ENCODE results near the gene ZMYND11. TPM values are rescaled to one million over a fixed set of nuclear protein-coding genes. Genes with fewer than 3 reads are reported as not detected.

ZMYND11 gene
- total and polyA plus RNA-seq, 4 donors, result 29.5 to 78.3 (median 43.2) TPM

DNA sequence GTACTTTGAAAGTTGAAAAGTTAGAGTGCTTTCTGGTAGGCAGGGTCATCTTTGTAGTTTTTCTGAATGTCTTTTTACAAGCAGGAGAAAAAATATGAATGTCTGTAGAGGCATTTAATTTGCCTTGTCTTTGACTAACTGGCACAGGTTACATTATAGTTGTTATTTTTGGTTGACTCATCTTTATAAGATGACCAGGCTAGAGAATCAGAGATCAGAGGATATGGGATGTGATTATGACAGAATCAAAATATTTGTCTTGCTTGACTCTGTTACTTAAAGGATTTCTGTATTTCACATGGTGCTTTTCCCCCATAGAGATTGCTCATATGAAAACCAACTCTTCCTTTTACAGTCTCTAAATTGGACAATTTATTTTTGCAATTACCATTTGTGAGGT, 2.4 kb downstream of the ZMYND11 start:
- DNase-seq, result no peak
- H3K36me3 ChIP-seq (ENCODE audit: control insufficient read depth in 4 of 4, insufficient read depth in 4 of 4, low read length in 4 of 4), result no peaks in the 10 kb centered on the region
- no peaks in the 10 kb centered on the region for H3K27me3 ChIP-seq (ENCODE audit: control insufficient read depth in 3 of 3, insufficient read depth in 3 of 3, low read length in 2 of 3)
- peaks cover 0 to 35% (median 11%) of the 10 kb centered on the region in 5 donors for H3K4me1 ChIP-seq (ENCODE audit: control insufficient read depth in 5 of 5, insufficient read depth in 5 of 5, low read length in 5 of 5)
- no peak for ATAC-seq (ENCODE audit: insufficient read depth, low FRiP score)
- TF ChIP-seq, protein P1, sequence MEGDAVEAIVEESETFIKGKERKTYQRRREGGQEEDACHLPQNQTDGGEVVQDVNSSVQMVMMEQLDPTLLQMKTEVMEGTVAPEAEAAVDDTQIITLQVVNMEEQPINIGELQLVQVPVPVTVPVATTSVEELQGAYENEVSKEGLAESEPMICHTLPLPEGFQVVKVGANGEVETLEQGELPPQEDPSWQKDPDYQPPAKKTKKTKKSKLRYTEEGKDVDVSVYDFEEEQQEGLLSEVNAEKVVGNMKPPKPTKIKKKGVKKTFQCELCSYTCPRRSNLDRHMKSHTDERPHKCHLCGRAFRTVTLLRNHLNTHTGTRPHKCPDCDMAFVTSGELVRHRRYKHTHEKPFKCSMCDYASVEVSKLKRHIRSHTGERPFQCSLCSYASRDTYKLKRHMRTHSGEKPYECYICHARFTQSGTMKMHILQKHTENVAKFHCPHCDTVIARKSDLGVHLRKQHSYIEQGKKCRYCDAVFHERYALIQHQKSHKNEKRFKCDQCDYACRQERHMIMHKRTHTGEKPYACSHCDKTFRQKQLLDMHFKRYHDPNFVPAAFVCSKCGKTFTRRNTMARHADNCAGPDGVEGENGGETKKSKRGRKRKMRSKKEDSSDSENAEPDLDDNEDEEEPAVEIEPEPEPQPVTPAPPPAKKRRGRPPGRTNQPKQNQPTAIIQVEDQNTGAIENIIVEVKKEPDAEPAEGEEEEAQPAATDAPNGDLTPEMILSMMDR (IDR thresholded peaks at IDR 0.05; ENCODE audit: control extremely low read depth, extremely low read depth), result no peak
- H3K9me3 ChIP-seq (ENCODE audit: control insufficient read depth in 4 of 4, insufficient read depth in 3 of 4, low read length in 3 of 4), result no peaks in the 10 kb centered on the region
- no peak overlapping the region for H3K27ac ChIP-seq (ENCODE audit: low read depth in 1 of 2, low read length in 1 of 2)
- no peak overlapping the region for H3K4me3 ChIP-seq
- H3K9ac ChIP-seq (ENCODE audit: insufficient read depth in 1 of 2, low read length in 2 of 2), result no peak overlapping the region

DNA sequence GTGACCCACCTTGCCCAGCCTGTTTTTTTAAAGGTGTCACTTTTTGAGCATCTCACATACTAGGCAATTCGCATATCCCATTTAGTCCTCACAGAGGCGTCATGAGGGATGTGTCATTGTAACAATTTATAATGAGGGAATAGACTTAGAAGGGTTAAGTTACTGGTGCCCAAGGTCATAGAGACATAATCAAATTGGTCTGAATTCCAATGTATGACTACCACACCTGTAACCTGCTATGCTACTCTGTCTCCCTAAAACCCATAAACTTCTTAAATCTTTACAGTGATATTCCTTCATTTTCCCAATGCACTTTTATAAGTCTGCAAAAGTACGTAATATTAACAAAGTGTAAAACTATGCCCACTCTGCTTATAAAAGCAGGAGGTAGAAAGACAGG, 7.1 kb downstream of the ZMYND11 start:
- Histone ChIP-seq H3K4me1 (ENCODE audit: control insufficient read depth in 5 of 5, insufficient read depth in 5 of 5, low read length in 5 of 5) (peaks cover 0 to 11% (median 0%) of the 10 kb centered on the region in 5 donors), H3K27ac (ENCODE audit: low read depth in 1 of 2, low read length in 1 of 2) (no peak overlapping the region), H3K27me3 (ENCODE audit: control insufficient read depth in 3 of 3, insufficient read depth in 3 of 3, low read length in 2 of 3) (no peaks in the 10 kb centered on the region), H3K9ac (ENCODE audit: insufficient read depth in 1 of 2, low read length in 2 of 2) (no peak overlapping the region), H3K9me3 (ENCODE audit: control insufficient read depth in 4 of 4, insufficient read depth in 3 of 4, low read length in 3 of 4) (peaks cover 0 to 2% (median 0%) of the 10 kb centered on the region in 4 donors), H3K36me3 (ENCODE audit: control insufficient read depth in 4 of 4, insufficient read depth in 4 of 4, low read length in 4 of 4) (no peaks in the 10 kb centered on the region), H3K4me3 (no peak overlapping the region)
- 92 to 93% methylated on average over 3 of the region's 3 CpGs for WGBS, 2 donors
- TF ChIP-seq, protein P1 (IDR thresholded peaks at IDR 0.05; ENCODE audit: control extremely low read depth, extremely low read depth), result no peak
- ATAC-seq (ENCODE audit: insufficient read depth, low FRiP score) (no peak), DNase-seq (no peak)

DNA sequence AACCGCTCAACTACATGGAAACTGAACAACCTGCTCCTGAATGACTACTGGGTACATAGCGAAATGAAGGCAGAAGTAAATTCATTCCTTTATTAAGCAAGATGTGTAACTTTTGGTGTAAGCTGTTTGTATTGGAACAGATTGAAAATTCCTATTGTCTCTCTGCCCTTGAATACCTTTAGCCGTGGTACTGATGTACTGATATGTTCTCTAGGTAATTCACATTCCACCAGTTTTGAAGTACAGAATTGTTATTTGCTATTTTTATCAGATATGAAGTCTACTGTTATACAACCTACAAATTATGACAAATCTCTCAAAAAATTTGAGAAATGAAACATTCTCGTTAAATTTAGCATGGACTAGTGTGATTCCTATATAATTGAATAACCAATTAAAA, 17.7 kb downstream of the ZMYND11 start:
- Histone ChIP-seq H3K27me3 (ENCODE audit: control insufficient read depth in 3 of 3, insufficient read depth in 3 of 3, low read length in 2 of 3) (no peaks in the 10 kb centered on the region), H3K4me3 (no peak overlapping the region), H3K4me1 (ENCODE audit: control insufficient read depth in 5 of 5, insufficient read depth in 5 of 5, low read length in 5 of 5) (no peaks in the 10 kb centered on the region), H3K27ac (ENCODE audit: low read depth in 1 of 2, low read length in 1 of 2) (no peak overlapping the region), H3K9me3 (ENCODE audit: control insufficient read depth in 4 of 4, insufficient read depth in 3 of 4, low read length in 3 of 4) (no peaks in the 10 kb centered on the region), H3K9ac (ENCODE audit: insufficient read depth in 1 of 2, low read length in 2 of 2) (no peak overlapping the region), H3K36me3 (ENCODE audit: control insufficient read depth in 4 of 4, insufficient read depth in 4 of 4, low read length in 4 of 4) (peaks cover 0 to 5% (median 0%) of the 10 kb centered on the region in 4 donors)
- TF ChIP-seq, protein P1 (IDR thresholded peaks at IDR 0.05; ENCODE audit: control extremely low read depth, extremely low read depth), result no peak
- WGBS, 2 donors, result 77 to 92% methylated on average over 4 of the region's 4 CpGs
- ATAC-seq (ENCODE audit: insufficient read depth, low FRiP score), result no peak
- DNase-seq, result no peak

DNA sequence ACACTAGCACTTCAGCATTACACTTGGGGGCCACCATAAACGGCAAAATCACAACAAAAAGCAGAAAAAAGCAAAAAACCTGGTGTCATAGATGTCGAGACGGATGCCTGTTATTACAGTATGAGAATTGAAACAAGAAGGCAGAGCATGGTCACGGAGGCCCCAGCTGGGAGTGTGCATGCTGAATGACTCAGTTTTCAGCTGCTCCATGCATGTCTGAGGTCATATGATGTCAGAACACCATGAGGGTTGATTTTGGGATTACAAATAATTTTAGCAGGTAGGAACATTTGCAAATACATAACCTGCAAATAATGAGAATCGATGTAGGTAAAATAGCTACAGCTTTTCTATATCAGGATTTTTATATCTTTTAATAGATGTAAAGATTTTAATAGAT, 19.1 kb downstream of the ZMYND11 start:
- Histone ChIP-seq H3K9me3 (ENCODE audit: control insufficient read depth in 4 of 4, insufficient read depth in 3 of 4, low read length in 3 of 4) (no peaks in the 10 kb centered on the region), H3K4me1 (ENCODE audit: control insufficient read depth in 5 of 5, insufficient read depth in 5 of 5, low read length in 5 of 5) (no peaks in the 10 kb centered on the region), H3K9ac (ENCODE audit: insufficient read depth in 1 of 2, low read length in 2 of 2) (no peak overlapping the region), H3K27me3 (ENCODE audit: control insufficient read depth in 3 of 3, insufficient read depth in 3 of 3, low read length in 2 of 3) (no peaks in the 10 kb centered on the region), H3K27ac (ENCODE audit: low read depth in 1 of 2, low read length in 1 of 2) (no peak overlapping the region), H3K4me3 (no peak overlapping the region), H3K36me3 (ENCODE audit: control insufficient read depth in 4 of 4, insufficient read depth in 4 of 4, low read length in 4 of 4) (no peaks in the 10 kb centered on the region)
- TF ChIP-seq, protein P1 (IDR thresholded peaks at IDR 0.05; ENCODE audit: control extremely low read depth, extremely low read depth), result no peak
- ATAC-seq (ENCODE audit: insufficient read depth, low FRiP score), result no peak
- no peak for DNase-seq
- 95 to 96% methylated on average over 5 of the region's 5 CpGs for WGBS, 2 donors

Measured in lung (tissue), 12 donors.